Neutrophil (primary cell): ENCODE data around the gene SLC2A9.

Experiments
- H3K27ac ChIP-seq: fragments of 200-600 bp; sonication (generic); 2 replicates; pipeline ENCODE4 v1.5.1; 2016; ENCODE audit warnings: mild to moderate bottlenecking, moderate library complexity
- H3K27me3 ChIP-seq: fragments of 200-600 bp; sonication (generic); 2 replicates; pipeline ENCODE4 v1.6.0; 2016; ENCODE audit warnings: mild to moderate bottlenecking
- H3K36me3 ChIP-seq: fragments of 200-600 bp; sonication (generic); 2 replicates; pipeline ENCODE4 v1.5.1; 2017
- H3K4me1 ChIP-seq, 2 experiments: fragments of 200-600 bp in 1 of 2; sonication (generic) in 1 of 2; 1 replicate in 1 of 2; 2 replicates in 1 of 2; pipeline versions ENCODE4 v1.5.1 to v1.6.1; 2013 to 2016; ENCODE audit warnings: low read depth in 1 of 2, low read length in 1 of 2, mild to moderate bottlenecking in 1 of 2, moderate library complexity in 1 of 2; ENCODE audit not compliant: control insufficient read depth in 1 of 2, insufficient read depth in 1 of 2
- H3K4me3 ChIP-seq, 2 experiments: fragments of 200-600 bp in 1 of 2; sonication (generic) in 1 of 2; 1 replicate in 1 of 2; 2 replicates in 1 of 2; pipeline ENCODE4 v1.5.1; 2013 to 2016; ENCODE audit warnings: low read depth in 1 of 2, low read length in 1 of 2, mild to moderate bottlenecking in 1 of 2, moderate library complexity in 1 of 2
- H3K9me3 ChIP-seq: fragments of 200-600 bp; sonication (generic); 2 replicates; pipeline ENCODE4 v1.5.1; 2016
- TF ChIP-seq, protein P1 (sequence below): fragments of 200-600 bp; sonication (generic); IDR thresholded peaks from 2 replicates; pipeline ENCODE4 v1.5.1; 2016; ENCODE audit warnings: antibody characterized with exemption

The SLC2A9 gene

DNA sequence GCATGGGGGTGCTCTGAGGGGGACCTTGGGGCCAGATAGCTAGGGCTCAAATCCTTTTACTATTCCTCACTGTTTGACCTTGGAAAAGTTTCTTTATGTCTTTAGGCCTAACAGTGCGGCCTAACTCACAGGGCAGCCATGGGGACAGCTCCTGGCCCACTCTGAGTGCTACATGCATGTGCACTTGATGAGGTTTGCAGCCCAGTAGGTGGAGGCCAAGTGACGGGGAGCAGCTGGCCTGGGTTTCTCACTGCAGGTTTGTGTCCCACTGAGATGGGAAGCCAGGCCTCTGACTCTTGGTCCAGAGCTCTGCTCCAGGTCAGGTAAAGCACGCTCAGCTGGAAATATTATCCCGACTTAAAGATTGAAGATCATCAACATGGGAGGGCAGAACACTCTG is 102.8 kb downstream of the SLC2A9 start:
- H3K4me1 ChIP-seq, result peaks cover 11 to 12% of the 10 kb centered on the region in 2 experiments
- TF ChIP-seq, protein P1, sequence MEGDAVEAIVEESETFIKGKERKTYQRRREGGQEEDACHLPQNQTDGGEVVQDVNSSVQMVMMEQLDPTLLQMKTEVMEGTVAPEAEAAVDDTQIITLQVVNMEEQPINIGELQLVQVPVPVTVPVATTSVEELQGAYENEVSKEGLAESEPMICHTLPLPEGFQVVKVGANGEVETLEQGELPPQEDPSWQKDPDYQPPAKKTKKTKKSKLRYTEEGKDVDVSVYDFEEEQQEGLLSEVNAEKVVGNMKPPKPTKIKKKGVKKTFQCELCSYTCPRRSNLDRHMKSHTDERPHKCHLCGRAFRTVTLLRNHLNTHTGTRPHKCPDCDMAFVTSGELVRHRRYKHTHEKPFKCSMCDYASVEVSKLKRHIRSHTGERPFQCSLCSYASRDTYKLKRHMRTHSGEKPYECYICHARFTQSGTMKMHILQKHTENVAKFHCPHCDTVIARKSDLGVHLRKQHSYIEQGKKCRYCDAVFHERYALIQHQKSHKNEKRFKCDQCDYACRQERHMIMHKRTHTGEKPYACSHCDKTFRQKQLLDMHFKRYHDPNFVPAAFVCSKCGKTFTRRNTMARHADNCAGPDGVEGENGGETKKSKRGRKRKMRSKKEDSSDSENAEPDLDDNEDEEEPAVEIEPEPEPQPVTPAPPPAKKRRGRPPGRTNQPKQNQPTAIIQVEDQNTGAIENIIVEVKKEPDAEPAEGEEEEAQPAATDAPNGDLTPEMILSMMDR, result no peak
- H3K4me3 ChIP-seq, result no peak overlapping the region
- H3K36me3 ChIP-seq, result no peaks in the 10 kb centered on the region
- H3K27me3 ChIP-seq, result no peaks in the 10 kb centered on the region
- no peaks in the 10 kb centered on the region for H3K9me3 ChIP-seq
- H3K27ac ChIP-seq, result no peak overlapping the region

DNA sequence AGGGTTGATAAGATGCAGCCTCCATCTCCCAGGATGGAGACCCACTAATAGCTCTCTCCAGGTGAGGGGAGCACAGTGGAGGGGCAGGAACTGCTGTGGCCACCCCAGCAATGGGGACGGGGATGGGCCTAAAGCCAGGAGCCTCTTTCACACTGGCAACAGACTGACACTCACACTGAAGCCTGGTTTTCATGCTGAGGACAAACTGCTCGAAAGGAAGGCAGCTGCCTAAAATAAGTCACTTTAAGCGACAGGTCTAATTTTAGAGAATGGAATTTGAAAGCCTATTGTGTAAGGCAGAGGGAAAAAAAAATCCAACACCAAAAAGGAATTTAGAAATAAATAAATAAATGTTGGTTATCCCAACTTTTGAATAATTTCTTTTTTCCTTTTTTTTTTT is 104.4 kb downstream of the SLC2A9 start:
- no peak overlapping the region for H3K4me3 ChIP-seq
- H3K36me3 ChIP-seq, result no peaks in the 10 kb centered on the region
- peaks cover 11 to 12% of the 10 kb centered on the region in 2 experiments for H3K4me1 ChIP-seq
- no peaks in the 10 kb centered on the region for H3K9me3 ChIP-seq
- H3K27me3 ChIP-seq, result no peaks in the 10 kb centered on the region
- H3K27ac ChIP-seq, result no peak overlapping the region
- TF ChIP-seq, protein P1, result no peak

DNA sequence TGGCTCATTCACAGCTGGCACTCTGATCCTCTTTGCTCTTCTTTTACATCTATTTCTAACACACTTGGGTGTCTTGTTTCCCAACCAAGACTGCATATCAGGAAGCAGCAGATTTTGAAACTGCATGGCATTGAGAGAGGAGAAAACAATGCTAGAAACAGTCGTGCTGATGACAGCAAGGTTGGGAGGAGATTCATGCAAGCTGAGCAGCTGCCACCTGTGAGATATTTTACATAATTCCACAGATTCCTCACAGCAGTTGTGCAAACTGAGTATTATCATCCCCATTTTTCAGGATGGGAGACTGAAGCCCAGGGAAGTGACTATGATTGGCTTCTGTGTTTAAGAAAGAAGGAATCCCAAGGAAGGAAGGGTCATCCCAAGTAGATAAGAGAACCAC is 105.0 kb downstream of the SLC2A9 start:
- Histone ChIP-seq H3K9me3 (no peaks in the 10 kb centered on the region), H3K4me1 (peaks cover 11 to 12% of the 10 kb centered on the region in 2 experiments), H3K4me3 (no peak overlapping the region), H3K36me3 (no peaks in the 10 kb centered on the region), H3K27ac (no peak overlapping the region), H3K27me3 (no peaks in the 10 kb centered on the region)
- TF ChIP-seq, protein P1, result no peak

DNA sequence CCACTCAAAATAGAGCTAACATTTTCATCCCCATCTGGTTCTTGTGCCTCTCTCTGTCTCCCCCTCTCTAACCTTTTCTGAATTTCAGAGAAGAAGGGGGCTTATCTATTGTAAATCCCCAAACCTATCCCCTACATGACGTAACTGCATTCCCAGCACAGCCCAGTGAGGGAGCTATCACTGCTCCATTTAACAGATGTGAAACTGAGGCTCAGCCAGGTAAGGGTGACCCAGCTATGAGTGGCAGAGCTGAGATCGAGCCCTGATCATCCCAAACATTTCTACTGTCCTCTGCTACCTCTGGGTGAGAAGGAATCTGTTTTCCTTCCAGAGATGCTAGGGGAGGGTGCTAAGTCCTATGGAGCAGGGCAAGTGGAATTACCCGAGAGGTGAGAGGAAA is 107.5 kb downstream of the SLC2A9 start:
- TF ChIP-seq, protein P1, result no peak
- Histone ChIP-seq H3K4me1 (peaks cover 11 to 12% of the 10 kb centered on the region in 2 experiments), H3K4me3 (no peak overlapping the region)

DNA sequence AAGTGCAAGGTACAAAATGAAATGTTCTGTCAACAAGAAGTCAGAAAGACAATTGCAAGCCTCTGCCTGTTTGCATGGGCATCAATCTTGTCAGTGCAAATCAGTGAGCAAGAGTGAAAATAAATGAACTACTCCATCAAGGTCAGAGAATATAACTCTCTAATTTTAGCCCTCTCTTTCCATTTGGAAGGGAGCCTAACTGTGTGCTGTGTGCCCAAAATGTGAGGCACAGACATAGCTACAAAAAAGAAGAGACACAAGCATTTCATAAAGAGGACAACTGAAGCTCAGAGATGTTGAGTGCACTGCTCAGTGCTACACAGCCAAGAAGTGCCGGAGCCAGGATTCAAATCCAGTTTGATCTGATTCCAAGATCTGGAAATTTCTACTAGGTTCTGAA is 114.3 kb downstream of the SLC2A9 start:
- Histone ChIP-seq H3K4me1 (no peaks in the 10 kb centered on the region), H3K27me3 (no peaks in the 10 kb centered on the region), H3K4me3 (no peak overlapping the region), H3K27ac (no peak overlapping the region), H3K36me3 (no peaks in the 10 kb centered on the region), H3K9me3 (no peaks in the 10 kb centered on the region)
- TF ChIP-seq, protein P1, result no peak

More for the DNA sequence above, 107.5 kb downstream of the SLC2A9 start:
- no peaks in the 10 kb centered on the region for H3K36me3 ChIP-seq
- no peaks in the 10 kb centered on the region for H3K27me3 ChIP-seq
- H3K27ac ChIP-seq, result no peak overlapping the region
- H3K9me3 ChIP-seq, result no peaks in the 10 kb centered on the region
